Neural cell (in vitro differentiated cells): ENCODE measurements around the gene VPS13D. TPM values are rescaled to one million over a fixed set of nuclear protein-coding genes. Genes with fewer than 3 reads are reported as not detected.

Experiments
- H2AFZ ChIP-seq: fragments of 200-600, 300-800 bp; sonication (generic), shearing (Covaris generic); 2 replicates; pipeline ENCODE4 v1.6.0; 2014; ENCODE audit warnings: low read depth, mild to moderate bottlenecking, antibody characterized with exemption, low read length, moderate library complexity
- H3F3A ChIP-seq: fragments of 200-600 bp; shearing (Covaris generic); 2 replicates; pipeline ENCODE4 v1.6.1; 2016; ENCODE audit warnings: mild to moderate bottlenecking, moderate library complexity, mixed read lengths, antibody characterized with exemption, low read length; ENCODE audit not compliant: insufficient read depth, poor library complexity, severe bottlenecking
- H3K27ac ChIP-seq: fragments of 200-600, 300-800 bp; sonication (generic), shearing (Covaris generic); 2 replicates; pipeline ENCODE4 v1.5.1; 2014; ENCODE audit warnings: mild to moderate bottlenecking, low read length, moderate library complexity
- H3K27me3 ChIP-seq: fragments of 300-800, 200-600 bp; sonication (generic), shearing (Covaris generic); 2 replicates; pipeline ENCODE4 v1.6.0; 2014; ENCODE audit warnings: mild to moderate bottlenecking, low read depth, low read length, moderate library complexity; ENCODE audit not compliant: insufficient read depth
- H3K36me3 ChIP-seq: fragments of 300-800, 200-600 bp; sonication (generic), shearing (Covaris generic); 2 replicates; pipeline ENCODE4 v1.5.1; 2014; ENCODE audit warnings: mild to moderate bottlenecking, antibody characterized with exemption, low read length, moderate library complexity; ENCODE audit not compliant: insufficient read depth
- H3K4me2 ChIP-seq: fragments of 300-800, 200-600 bp; sonication (generic), shearing (Covaris generic); 2 replicates; pipeline ENCODE4 v1.6.0; 2014; ENCODE audit warnings: mild to moderate bottlenecking, low read length
- H3K4me3 ChIP-seq: fragments of 300-800, 200-600 bp; sonication (generic), shearing (Covaris generic); 2 replicates; pipeline ENCODE4 v1.5.1; 2014; ENCODE audit warnings: mild to moderate bottlenecking, low read length, moderate library complexity
- H3K79me2 ChIP-seq: fragments of 200-600 bp; shearing (Covaris generic); replicated peaks from 2 replicates; pipeline ENCODE4 v1.6.0; 2014; ENCODE audit warnings: mild to moderate bottlenecking, low read length, moderate library complexity; ENCODE audit not compliant: insufficient read depth
- H3K9ac ChIP-seq: fragments of 300-800, 200-600 bp; sonication (generic), shearing (Covaris generic); 2 replicates; pipeline ENCODE4 v1.6.1; 2016; ENCODE audit warnings: mild to moderate bottlenecking, low read length, mixed read lengths
- H3K9me2 ChIP-seq: fragments of 200-600 bp; shearing (Covaris generic); 2 replicates; pipeline ENCODE4 v1.6.1; 2016; ENCODE audit warnings: mild to moderate bottlenecking, low read length, mixed read lengths; ENCODE audit not compliant: insufficient read depth
- H3K9me3 ChIP-seq: fragments of 200-600, 300-800 bp; sonication (generic), shearing (Covaris generic); 2 replicates; pipeline ENCODE4 v1.6.1; 2016; ENCODE audit warnings: mild to moderate bottlenecking, mixed run types, low read length, moderate library complexity, mixed read lengths
- H4K20me1 ChIP-seq: fragments of 200-600 bp; shearing (Covaris generic); 2 replicates; pipeline ENCODE4 v1.6.1; 2016; ENCODE audit warnings: mild to moderate bottlenecking, mixed run types; ENCODE audit not compliant: insufficient read depth
- EP300 ChIP-seq: fragments of 450-650 bp; conservative IDR thresholded peaks from 2 replicates; pipeline ENCODE4 v1.6.1; 2014; ENCODE audit warnings: antibody characterized with exemption, mild to moderate bottlenecking, moderate library complexity; ENCODE audit not compliant: poor library complexity, severe bottlenecking
- EZH2 ChIP-seq: fragments of 200-600, 300-800 bp; shearing (Covaris generic), sonication (generic); IDR thresholded peaks from 2 replicates; pipeline ENCODE4 v1.6.1; 2014; ENCODE audit warnings: antibody characterized with exemption, low read length, borderline replicate concordance, mild to moderate bottlenecking; ENCODE audit not compliant: insufficient read depth, poor library complexity, severe bottlenecking
- MXI1 ChIP-seq: fragments of 450-650 bp; conservative IDR thresholded peaks from 2 replicates; pipeline ENCODE4 v1.6.1; 2014; ENCODE audit warnings: antibody characterized with exemption, mild to moderate bottlenecking; ENCODE audit not compliant: poor library complexity, severe bottlenecking
- POLR2AphosphoS5 ChIP-seq: IDR thresholded peaks from 2 replicates; pipeline ENCODE4 v1.6.1; 2012
- RAD21 ChIP-seq: fragments of 450-650 bp; conservative IDR thresholded peaks from 2 replicates; pipeline ENCODE4 v1.6.1; 2014; ENCODE audit warnings: antibody characterized with exemption, mild to moderate bottlenecking, moderate library complexity
- REST ChIP-seq: IDR thresholded peaks from 2 replicates; pipeline ENCODE4 v1.6.1; 2012; ENCODE audit warnings: borderline replicate concordance
- SMC3 ChIP-seq: fragments of 450-650 bp; conservative IDR thresholded peaks from 2 replicates; pipeline ENCODE4 v1.6.1; 2014; ENCODE audit warnings: antibody characterized with exemption, mild to moderate bottlenecking, moderate library complexity; ENCODE audit not compliant: poor library complexity
- TAF1 ChIP-seq: IDR thresholded peaks from 2 replicates; pipeline ENCODE4 v1.6.1; 2012; ENCODE audit warnings: low read depth
- polyA plus RNA-seq: library from polyadenylated mRNA; depleted of rRNA; stranded (reverse); fragments of >200 nt; gene quantifications from 2 replicates; pipeline ENCODE4 v1.2.3, GENCODE V29; 2014
- TF ChIP-seq, protein P1 (sequence below): fragments of 450-650 bp; IDR thresholded peaks from 2 replicates; pipeline ENCODE4 v1.5.1; 2014; ENCODE audit warnings: antibody characterized with exemption, mild to moderate bottlenecking, moderate library complexity; ENCODE audit not compliant: poor library complexity, severe bottlenecking

Gene VPS13D
- polyA plus RNA-seq, 1 donor from 2014 or later, result 24.5 TPM

DNA sequence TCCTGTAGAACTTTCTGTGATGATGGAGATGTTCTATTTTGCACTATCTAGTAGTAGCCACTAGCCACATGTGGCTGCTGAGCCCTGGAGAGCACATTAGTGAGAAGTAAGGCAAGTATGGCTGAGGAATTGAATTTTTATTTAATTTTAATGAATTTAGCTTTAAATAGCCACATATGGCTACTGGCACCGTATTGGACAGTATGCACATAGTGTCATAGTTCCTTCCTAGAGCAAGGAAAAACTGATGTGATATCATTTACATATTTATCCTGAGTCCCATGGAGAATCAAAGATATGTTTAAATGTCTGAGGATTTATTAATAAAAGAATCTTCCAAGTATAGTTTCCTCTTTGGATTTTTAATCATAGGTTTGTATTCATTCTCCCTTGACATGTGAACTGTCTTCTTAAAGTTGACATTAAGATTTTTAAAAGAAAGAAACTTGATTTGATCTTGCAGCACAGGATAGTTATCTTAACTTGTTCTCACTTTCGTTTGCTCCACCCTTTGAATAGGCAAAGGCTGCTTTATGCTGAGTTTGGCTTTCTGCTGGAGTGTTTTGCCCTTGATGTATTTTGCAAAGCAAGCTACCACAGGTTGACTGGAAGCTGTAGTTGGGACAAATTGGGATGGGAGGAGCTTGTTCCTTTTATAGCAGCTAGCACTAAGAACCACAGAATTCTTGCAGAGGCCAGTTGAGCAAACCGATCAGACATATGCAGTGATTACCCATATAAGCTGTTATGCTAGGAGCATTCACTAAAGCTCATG lies 129.7 kb downstream of the VPS13D start:
- Histone ChIP-seq H3K27me3 (no peaks in the 10 kb centered on the region), H3K36me3 (peaks cover 32% of the 10 kb centered on the region), H4K20me1 (no peaks in the 10 kb centered on the region), H3F3A (no peaks in the 10 kb centered on the region), H2AFZ (no peak overlapping the region), H3K27ac (no peak overlapping the region), H3K9me3 (no peaks in the 10 kb centered on the region), H3K79me2 (no peaks in the 10 kb centered on the region), H3K4me2 (no peak overlapping the region), H3K9ac (no peak overlapping the region), H3K4me3 (no peak overlapping the region), H3K9me2 (no peaks in the 10 kb centered on the region)
- TF ChIP-seq SMC3, result no peak
- TF ChIP-seq MXI1, result no peak
- TF ChIP-seq TAF1, result no peak
- TF ChIP-seq, protein P1, sequence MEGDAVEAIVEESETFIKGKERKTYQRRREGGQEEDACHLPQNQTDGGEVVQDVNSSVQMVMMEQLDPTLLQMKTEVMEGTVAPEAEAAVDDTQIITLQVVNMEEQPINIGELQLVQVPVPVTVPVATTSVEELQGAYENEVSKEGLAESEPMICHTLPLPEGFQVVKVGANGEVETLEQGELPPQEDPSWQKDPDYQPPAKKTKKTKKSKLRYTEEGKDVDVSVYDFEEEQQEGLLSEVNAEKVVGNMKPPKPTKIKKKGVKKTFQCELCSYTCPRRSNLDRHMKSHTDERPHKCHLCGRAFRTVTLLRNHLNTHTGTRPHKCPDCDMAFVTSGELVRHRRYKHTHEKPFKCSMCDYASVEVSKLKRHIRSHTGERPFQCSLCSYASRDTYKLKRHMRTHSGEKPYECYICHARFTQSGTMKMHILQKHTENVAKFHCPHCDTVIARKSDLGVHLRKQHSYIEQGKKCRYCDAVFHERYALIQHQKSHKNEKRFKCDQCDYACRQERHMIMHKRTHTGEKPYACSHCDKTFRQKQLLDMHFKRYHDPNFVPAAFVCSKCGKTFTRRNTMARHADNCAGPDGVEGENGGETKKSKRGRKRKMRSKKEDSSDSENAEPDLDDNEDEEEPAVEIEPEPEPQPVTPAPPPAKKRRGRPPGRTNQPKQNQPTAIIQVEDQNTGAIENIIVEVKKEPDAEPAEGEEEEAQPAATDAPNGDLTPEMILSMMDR, result no peak
- no peak for TF ChIP-seq REST
- TF ChIP-seq RAD21, result no peak
- no peak for TF ChIP-seq EZH2
- no peak for TF ChIP-seq POLR2AphosphoS5
- no peak for TF ChIP-seq EP300

GRCh38 chr1:12368646-12369045 lies 138.8 kb downstream of the VPS13D start:
- H2AFZ ChIP-seq, result no peak overlapping the region
- H3K79me2 ChIP-seq, result no peaks in the 10 kb centered on the region
- no peak overlapping the region for H3K9ac ChIP-seq
- no peaks in the 10 kb centered on the region for H3K9me2 ChIP-seq
- no peaks in the 10 kb centered on the region for H3K27me3 ChIP-seq
- H4K20me1 ChIP-seq, result no peaks in the 10 kb centered on the region
- H3K36me3 ChIP-seq, result peaks cover 16% of the 10 kb centered on the region
- no peak overlapping the region for H3K27ac ChIP-seq
- H3K4me2 ChIP-seq, result no peak overlapping the region
- H3K4me3 ChIP-seq, result no peak overlapping the region
- TF ChIP-seq REST (no peak), POLR2AphosphoS5 (no peak), RAD21 (no peak), SMC3 (no peak)
- no peaks in the 10 kb centered on the region for H3K9me3 ChIP-seq
- no peaks in the 10 kb centered on the region for H3F3A ChIP-seq
